SU-DHL-6 (cell line): ENCODE measurements around the gene BNC2.

ENCODE experiments used
- H2AFZ ChIP-seq: fragments of 200-600 bp; sonication (generic); 2 replicates; pipeline ENCODE4 v1.6.1; 2014; ENCODE audit warnings: low read depth, mild to moderate bottlenecking, moderate library complexity, mixed read lengths, antibody characterized with exemption, low read length; ENCODE audit not compliant: severe bottlenecking
- H3F3A ChIP-seq: fragments of 200-600 bp; shearing (Covaris generic); 2 replicates; pipeline ENCODE4 v1.6.0; 2016; ENCODE audit warnings: antibody characterized with exemption, mild to moderate bottlenecking; ENCODE audit not compliant: insufficient read depth
- H3K27ac ChIP-seq: fragments of 200-600 bp; sonication (generic); 2 replicates; pipeline ENCODE4 v1.5.1; 2016; ENCODE audit warnings: low read depth, mild to moderate bottlenecking, low read length, moderate library complexity, mixed read lengths
- H3K27me3 ChIP-seq: fragments of 200-600 bp; sonication (generic), shearing (Covaris generic); 2 replicates; pipeline ENCODE4 v1.6.0; 2014; ENCODE audit warnings: mild to moderate bottlenecking, low read length
- H3K36me3 ChIP-seq: fragments of 200-600 bp; sonication (generic); 2 replicates; pipeline ENCODE4 v1.6.1; 2014; ENCODE audit warnings: mild to moderate bottlenecking, low read length, mixed read lengths
- H3K4me2 ChIP-seq: fragments of 300-600, 200-600 bp; shearing (Covaris generic), sonication (generic); 2 replicates; pipeline ENCODE4 v1.6.0; 2014; ENCODE audit warnings: low read length, low read depth, mild to moderate bottlenecking; ENCODE audit not compliant: poor library complexity, severe bottlenecking
- H3K4me3 ChIP-seq: fragments of 200-600 bp; sonication (generic); 2 replicates; pipeline ENCODE4 v1.5.1; 2014; ENCODE audit warnings: antibody characterized with exemption, low read length, mild to moderate bottlenecking, mixed read lengths; ENCODE audit not compliant: insufficient read depth, poor library complexity, severe bottlenecking
- H3K79me2 ChIP-seq: fragments of 200-600 bp; sonication (generic); 2 replicates; pipeline ENCODE4 v1.6.1; 2014; ENCODE audit warnings: mild to moderate bottlenecking, low read length, moderate library complexity; ENCODE audit not compliant: insufficient read depth
- H3K9ac ChIP-seq: fragments of 200-600 bp; sonication (generic); 2 replicates; pipeline ENCODE4 v1.7.0; 2014; ENCODE audit warnings: mild to moderate bottlenecking, low read length
- H3K9me2 ChIP-seq: fragments of 200-600 bp; sonication (generic); replicated peaks from 2 replicates; pipeline ENCODE4 v1.6.1; 2014; ENCODE audit warnings: low read length; ENCODE audit not compliant: insufficient read depth
- H3K9me3 ChIP-seq: fragments of 200-600 bp; sonication (generic); 2 replicates; pipeline ENCODE4 v1.6.1; 2014; ENCODE audit warnings: low read length, mixed read lengths; ENCODE audit not compliant: insufficient read depth
- H4K20me1 ChIP-seq: fragments of 200-600 bp; sonication (generic); 2 replicates; pipeline ENCODE4 v1.6.1; 2014; ENCODE audit warnings: low read depth, mild to moderate bottlenecking, antibody characterized with exemption, low read length, moderate library complexity, mixed read lengths
- EZH2phosphoT487 ChIP-seq: fragments of 200-600 bp; sonication (generic), shearing (Covaris generic); conservative IDR thresholded peaks from 2 replicates; pipeline ENCODE4 v1.6.1; 2018; ENCODE audit warnings: mild to moderate bottlenecking, antibody characterized with exemption, low read length, moderate library complexity, mixed read lengths
- TF ChIP-seq, protein P1 (sequence below): fragments of 200-600 bp; sonication (generic); IDR thresholded peaks from one replicate; pipeline ENCODE4 v1.5.1; 2017; ENCODE audit warnings: antibody characterized with exemption, mild to moderate bottlenecking, low read length, moderate library complexity; ENCODE audit not compliant: insufficient read depth, poor library complexity, severe bottlenecking

BNC2 gene

DNA sequence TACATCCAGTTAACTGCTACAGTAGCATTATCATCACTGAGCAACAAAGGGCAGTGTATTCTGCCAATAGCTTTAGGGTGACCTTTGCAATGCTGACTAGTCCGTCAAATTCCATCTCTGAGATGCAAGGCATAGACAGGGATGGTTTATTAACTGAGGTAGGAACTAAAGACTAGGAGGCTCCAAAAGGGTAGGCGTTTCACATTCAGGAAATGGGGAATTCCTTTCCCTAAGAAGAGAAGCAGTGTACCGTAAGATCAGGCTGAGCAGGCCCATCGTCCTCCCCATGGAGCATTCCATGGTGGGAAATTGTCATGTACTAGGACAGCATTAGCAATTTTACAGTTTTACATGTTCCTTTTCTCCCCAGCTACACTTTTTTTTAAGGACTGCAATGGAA lies 157.7 kb downstream of the BNC2 start:
- no peak overlapping the region for H3K27ac ChIP-seq
- H3K9me2 ChIP-seq, result no peaks in the 10 kb centered on the region
- H2AFZ ChIP-seq, result no peak overlapping the region
- no peak overlapping the region for H3K4me3 ChIP-seq
- no peak for TF ChIP-seq EZH2phosphoT487
- TF ChIP-seq, protein P1, sequence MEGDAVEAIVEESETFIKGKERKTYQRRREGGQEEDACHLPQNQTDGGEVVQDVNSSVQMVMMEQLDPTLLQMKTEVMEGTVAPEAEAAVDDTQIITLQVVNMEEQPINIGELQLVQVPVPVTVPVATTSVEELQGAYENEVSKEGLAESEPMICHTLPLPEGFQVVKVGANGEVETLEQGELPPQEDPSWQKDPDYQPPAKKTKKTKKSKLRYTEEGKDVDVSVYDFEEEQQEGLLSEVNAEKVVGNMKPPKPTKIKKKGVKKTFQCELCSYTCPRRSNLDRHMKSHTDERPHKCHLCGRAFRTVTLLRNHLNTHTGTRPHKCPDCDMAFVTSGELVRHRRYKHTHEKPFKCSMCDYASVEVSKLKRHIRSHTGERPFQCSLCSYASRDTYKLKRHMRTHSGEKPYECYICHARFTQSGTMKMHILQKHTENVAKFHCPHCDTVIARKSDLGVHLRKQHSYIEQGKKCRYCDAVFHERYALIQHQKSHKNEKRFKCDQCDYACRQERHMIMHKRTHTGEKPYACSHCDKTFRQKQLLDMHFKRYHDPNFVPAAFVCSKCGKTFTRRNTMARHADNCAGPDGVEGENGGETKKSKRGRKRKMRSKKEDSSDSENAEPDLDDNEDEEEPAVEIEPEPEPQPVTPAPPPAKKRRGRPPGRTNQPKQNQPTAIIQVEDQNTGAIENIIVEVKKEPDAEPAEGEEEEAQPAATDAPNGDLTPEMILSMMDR, result no peak
- H4K20me1 ChIP-seq, result no peaks in the 10 kb centered on the region
- H3F3A ChIP-seq, result no peaks in the 10 kb centered on the region
- no peaks in the 10 kb centered on the region for H3K27me3 ChIP-seq
- no peak overlapping the region for H3K9ac ChIP-seq
- H3K9me3 ChIP-seq, result no peaks in the 10 kb centered on the region
- H3K4me2 ChIP-seq, result no peak overlapping the region
- no peaks in the 10 kb centered on the region for H3K79me2 ChIP-seq
- no peaks in the 10 kb centered on the region for H3K36me3 ChIP-seq

DNA sequence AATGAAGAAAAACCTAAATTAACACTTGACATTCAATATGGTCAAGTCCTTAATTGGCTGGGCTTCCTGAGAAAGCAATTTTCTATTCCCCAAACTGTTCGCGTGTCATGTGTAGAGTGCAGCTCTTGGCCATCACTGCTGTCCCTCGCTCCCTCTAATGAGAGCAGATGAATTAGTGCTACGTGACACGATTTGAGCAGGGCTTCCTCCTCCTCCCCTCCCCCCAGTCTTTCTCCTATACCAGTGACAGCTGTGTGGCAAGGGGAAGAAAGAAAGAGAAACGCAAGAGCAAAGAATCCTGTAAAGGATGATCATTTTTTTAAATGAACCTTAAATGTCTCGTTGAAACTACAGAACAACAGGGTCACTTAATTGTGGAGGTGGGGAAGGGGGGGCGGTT lies 159.6 kb downstream of the BNC2 start:
- no peaks in the 10 kb centered on the region for H4K20me1 ChIP-seq
- no peak overlapping the region for H3K4me3 ChIP-seq
- no peak overlapping the region for H3K9ac ChIP-seq
- H2AFZ ChIP-seq, result no peak overlapping the region
- TF ChIP-seq, protein P1, result no peak
- TF ChIP-seq EZH2phosphoT487, result no peak
- H3K9me3 ChIP-seq, result no peaks in the 10 kb centered on the region
- H3K27me3 ChIP-seq, result no peaks in the 10 kb centered on the region
- no peaks in the 10 kb centered on the region for H3K36me3 ChIP-seq
- H3K9me2 ChIP-seq, result no peaks in the 10 kb centered on the region
- no peaks in the 10 kb centered on the region for H3F3A ChIP-seq
- H3K79me2 ChIP-seq, result no peaks in the 10 kb centered on the region
- H3K27ac ChIP-seq, result no peak overlapping the region
- H3K4me2 ChIP-seq, result no peak overlapping the region

GRCh38 chr9:16709924-16710323 lies 160.5 kb downstream of the BNC2 start:
- H3K9me3 ChIP-seq, result no peaks in the 10 kb centered on the region
- H3K4me2 ChIP-seq, result no peak overlapping the region
- no peak overlapping the region for H3K9ac ChIP-seq
- no peaks in the 10 kb centered on the region for H3K79me2 ChIP-seq
- no peaks in the 10 kb centered on the region for H3K27me3 ChIP-seq
- no peak overlapping the region for H3K27ac ChIP-seq
- H3K9me2 ChIP-seq, result no peaks in the 10 kb centered on the region
- no peaks in the 10 kb centered on the region for H3F3A ChIP-seq
- H3K4me3 ChIP-seq, result no peak overlapping the region
- no peak for TF ChIP-seq EZH2phosphoT487
- TF ChIP-seq, protein P1, result no peak
- no peak overlapping the region for H2AFZ ChIP-seq
- no peaks in the 10 kb centered on the region for H3K36me3 ChIP-seq
- no peaks in the 10 kb centered on the region for H4K20me1 ChIP-seq
